ENCODE results near the gene SEMA7A.

- TF ChIP-seq, protein P1, sequence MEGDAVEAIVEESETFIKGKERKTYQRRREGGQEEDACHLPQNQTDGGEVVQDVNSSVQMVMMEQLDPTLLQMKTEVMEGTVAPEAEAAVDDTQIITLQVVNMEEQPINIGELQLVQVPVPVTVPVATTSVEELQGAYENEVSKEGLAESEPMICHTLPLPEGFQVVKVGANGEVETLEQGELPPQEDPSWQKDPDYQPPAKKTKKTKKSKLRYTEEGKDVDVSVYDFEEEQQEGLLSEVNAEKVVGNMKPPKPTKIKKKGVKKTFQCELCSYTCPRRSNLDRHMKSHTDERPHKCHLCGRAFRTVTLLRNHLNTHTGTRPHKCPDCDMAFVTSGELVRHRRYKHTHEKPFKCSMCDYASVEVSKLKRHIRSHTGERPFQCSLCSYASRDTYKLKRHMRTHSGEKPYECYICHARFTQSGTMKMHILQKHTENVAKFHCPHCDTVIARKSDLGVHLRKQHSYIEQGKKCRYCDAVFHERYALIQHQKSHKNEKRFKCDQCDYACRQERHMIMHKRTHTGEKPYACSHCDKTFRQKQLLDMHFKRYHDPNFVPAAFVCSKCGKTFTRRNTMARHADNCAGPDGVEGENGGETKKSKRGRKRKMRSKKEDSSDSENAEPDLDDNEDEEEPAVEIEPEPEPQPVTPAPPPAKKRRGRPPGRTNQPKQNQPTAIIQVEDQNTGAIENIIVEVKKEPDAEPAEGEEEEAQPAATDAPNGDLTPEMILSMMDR (IDR thresholded peaks at IDR 0.05; ENCODE audit: low read depth, low read length): no peak
- TF ChIP-seq POLR2A (IDR thresholded peaks at IDR 0.05; ENCODE audit: extremely low read depth, insufficient read length): no peak
- no peak for TF ChIP-seq MYC (IDR thresholded peaks at IDR 0.05; ENCODE audit: low read depth, low read length)
Measured at GRCh38 chr15:74396146-74396438, 37.7 kb downstream of the SEMA7A start.
